Stimulated activated CD4-positive, alpha-beta T cell treated with anti-CD3 and anti-CD28 coated beads, Interleukin-15, amount 100 ng/mL, for 48 hours (primary cell): Measurements from ENCODE around the gene C1QTNF6.

Source experiments
- DNase-seq, 2 donors: peaks; one replicate each; pipeline ENCODE4 v3.0.0-alpha.2; 2020; ENCODE audit warnings: low read depth in 2 of 2

The C1QTNF6 gene

GRCh38 chr22:37141971-37142370, 46.1 kb downstream of the C1QTNF6 start:
- DNase-seq = no peak

DNA sequence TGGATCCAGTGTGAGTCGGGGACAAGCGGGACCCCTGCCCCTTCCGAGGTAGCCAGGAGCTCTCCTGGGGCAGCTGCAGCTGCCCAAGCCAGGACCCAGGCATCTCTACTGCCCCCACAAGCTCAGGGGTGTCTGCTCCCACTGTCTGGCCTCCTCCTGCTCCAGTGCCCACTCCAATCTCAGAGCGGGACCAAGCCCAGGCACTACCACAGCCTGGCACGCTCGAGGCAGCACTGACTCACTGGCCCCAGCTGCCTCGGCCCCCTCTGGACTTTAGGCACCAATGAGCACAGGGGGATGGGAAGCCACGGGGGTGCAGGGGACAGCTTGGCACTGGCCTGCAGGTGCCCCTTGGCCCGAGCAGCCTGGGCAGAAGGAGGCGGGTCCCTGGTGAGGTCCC, 46.6 kb downstream of the C1QTNF6 start:
- DNase-seq = no peak

DNA sequence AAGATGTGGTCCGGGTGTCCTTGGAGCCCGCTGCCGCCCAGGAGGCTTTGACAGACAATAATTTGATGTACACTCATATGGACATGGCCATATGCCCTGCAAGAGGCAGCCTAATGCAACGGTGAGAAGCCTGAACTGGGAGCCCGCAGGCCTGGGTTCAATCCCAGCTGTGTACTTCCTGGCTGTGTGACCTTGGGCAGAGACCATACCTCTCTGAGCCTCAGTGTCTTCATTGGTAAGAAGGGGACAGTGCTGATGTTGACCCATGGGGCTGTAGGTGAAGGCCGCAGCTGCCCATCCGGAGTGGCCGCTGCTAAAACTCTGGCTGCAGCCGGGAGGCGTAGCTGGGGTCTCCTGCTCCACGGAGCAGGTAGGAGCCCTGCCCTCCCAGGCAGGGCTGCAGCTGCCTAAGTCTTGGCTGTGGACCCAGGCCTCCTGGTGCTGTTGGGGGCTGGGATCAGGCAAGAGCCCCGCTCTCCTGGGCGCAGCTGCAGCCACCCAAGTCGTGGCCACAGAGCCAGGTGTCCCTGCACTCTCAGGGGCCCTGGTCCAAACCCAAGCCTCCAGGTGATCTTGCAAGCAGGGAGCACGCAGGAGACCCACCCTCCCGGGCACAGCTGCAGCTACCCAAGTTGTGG, 47.2 kb downstream of the C1QTNF6 start:
- no peak for DNase-seq

GRCh38 chr22:37139762-37140161, 48.3 kb downstream of the C1QTNF6 start:
- no peak for DNase-seq

DNA sequence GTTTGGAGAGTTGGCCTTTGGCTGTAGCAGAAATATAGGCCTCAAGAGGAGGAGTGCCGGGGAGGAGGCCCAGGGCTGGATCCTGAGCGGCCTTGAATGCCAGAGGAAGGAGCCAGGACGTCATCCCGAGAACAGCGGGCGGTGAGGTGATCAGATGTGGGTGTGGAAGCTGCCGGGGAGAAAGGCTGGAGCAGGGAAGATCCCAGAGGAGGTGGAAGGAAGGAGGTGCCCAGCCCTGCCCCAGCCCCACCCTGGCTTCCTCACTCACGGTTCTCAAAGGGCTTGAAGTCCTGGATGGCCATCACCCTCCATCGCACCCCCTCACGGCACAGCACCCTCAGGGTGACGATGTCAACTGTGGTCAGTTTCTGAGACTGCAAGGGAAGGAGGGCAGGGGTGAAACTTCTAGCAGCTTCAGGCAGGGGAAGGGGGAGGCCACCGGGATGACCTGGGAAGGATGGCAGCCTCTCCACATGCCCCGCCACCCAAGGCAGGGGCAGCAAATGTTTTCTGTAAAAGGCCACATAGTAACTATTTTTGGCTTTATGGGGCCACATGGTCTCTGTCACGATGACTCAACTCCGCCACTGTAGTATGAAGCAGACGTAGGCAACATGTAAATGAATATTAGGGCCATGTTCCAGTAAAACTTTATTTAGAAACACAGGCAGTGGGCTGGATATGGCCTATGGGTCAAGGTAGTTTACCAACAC, 49.0 kb downstream of the C1QTNF6 start:
- no peak for DNase-seq

DNA sequence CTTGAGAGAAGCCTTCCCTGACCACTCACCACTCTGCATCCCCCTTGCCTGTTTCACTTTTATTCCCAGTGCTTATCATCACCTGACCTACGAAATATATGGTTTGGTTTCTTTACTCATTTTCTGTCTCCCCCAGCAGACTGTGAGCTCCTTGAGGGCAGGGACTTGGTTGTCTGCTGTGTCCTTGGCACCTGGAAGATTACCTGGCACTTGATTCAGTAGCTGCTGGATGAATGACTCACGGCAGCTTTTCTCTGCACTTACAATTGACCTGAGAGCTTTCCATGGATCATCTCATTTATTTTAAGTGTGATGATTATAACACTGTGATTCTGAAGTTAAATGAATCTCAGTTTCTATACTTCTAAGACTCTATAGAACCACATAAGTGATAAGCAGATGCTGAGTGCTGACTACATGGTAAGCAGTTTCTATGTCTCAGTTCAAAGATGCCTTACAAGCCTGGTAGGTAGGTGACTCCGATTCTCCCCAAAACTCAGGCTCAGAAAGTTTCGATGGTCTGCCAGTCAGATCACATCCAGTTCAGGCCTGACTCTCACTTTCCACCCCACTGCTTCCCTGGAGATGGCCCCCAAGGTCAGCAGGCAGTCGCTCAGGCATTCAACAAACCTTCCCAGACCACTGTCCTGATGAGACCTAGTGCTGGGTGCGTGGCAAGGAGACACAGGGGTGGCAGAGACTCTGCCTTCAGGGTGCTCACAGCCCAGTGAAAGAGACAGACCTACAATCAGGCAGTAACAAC, 50.0 kb downstream of the C1QTNF6 start:
- no peak for DNase-seq

DNA sequence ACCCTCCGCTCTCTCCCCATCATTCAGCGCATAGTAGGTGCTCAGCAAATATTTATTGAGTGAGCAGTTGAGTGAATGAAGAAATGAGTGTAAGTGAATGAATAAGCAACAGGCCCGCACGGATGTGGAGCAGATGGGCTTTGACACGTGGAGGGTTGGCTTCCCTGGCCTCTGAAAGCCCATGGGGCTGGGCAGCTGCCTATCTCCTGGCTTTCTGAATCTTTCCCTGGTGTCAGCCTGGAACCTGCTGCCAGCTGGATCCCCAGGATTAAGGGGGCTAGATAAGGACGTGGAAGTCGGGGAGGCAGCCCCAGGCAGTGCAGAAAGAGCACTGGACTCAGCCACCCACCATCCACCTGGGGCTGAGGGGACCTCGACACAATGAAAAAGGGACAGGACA, 50.9 kb downstream of the C1QTNF6 start:
- no peak for DNase-seq

- DNase-seq = no peak
These were observed 53.0 kb downstream of the C1QTNF6 start for GRCh38 chr22:37135023-37135422.

- DNase-seq = no peak
These were observed 54.6 kb downstream of the C1QTNF6 start for GRCh38 chr22:37133304-37134018.

- DNase-seq = no peak
These were observed 55.3 kb downstream of the C1QTNF6 start for GRCh38 chr22:37132773-37133172.
